Hematopoietic multipotent progenitor cell (in vitro differentiated cells): ENCODE data around the gene FOXL3. TPM values are rescaled to one million over a fixed set of nuclear protein-coding genes. Genes with fewer than 3 reads are reported as not detected.
A peak's percentile ranks its signal among the peaks of the same experiment; 100 is the strongest.

Experiments used
- DNase-seq, 3 donors: peaks; one replicate each; pipeline ENCODE4 v3.0.0-alpha.2; 2011 to 2015; ENCODE audit warnings: low read depth in 2 of 3, low spot score in 2 of 3
- total RNA-seq: library from RNA; depleted of rRNA; stranded (reverse); fragments of >200 nt; gene quantifications from one replicate; pipeline ENCODE4 v1.2.3, GENCODE V29; 2012

The FOXL3 gene
- total RNA-seq, 1 donor, result not detected

- no peak for DNase-seq
Measured at GRCh38 chr7:265998-266850, 23.7 kb upstream of the FOXL3 start.

GRCh38 chr7:266851-267840, 22.8 kb upstream of the FOXL3 start:
- no peak for DNase-seq

- no peak for DNase-seq
Measured at GRCh38 chr7:268991-269390, 21.0 kb upstream of the FOXL3 start.

GRCh38 chr7:269721-270120, 20.2 kb upstream of the FOXL3 start:
- no peak for DNase-seq

- no peak for DNase-seq
Measured at GRCh38 chr7:270351-270983, 19.5 kb upstream of the FOXL3 start.

- DNase-seq, result no peak
Measured at GRCh38 chr7:271266-272107, 18.5 kb upstream of the FOXL3 start.

GRCh38 chr7:272108-272615, 17.8 kb upstream of the FOXL3 start:
- DNase-seq, result no peak

GRCh38 chr7:272631-273030, 17.3 kb upstream of the FOXL3 start:
- DNase-seq, result no peak

GRCh38 chr7:273327-273726, 16.6 kb upstream of the FOXL3 start:
- DNase-seq, result no peak

GRCh38 chr7:274266-274665, 15.7 kb upstream of the FOXL3 start:
- DNase-seq, result peak in 2 of 3 donors; percentile 31 to 73

GRCh38 chr7:276230-276835, 13.6 kb upstream of the FOXL3 start:
- DNase-seq, result no peak

GRCh38 chr7:277228-277627, 12.7 kb upstream of the FOXL3 start:
- no peak for DNase-seq

GRCh38 chr7:278081-278480, 11.9 kb upstream of the FOXL3 start:
- no peak for DNase-seq

- no peak for DNase-seq
Measured at GRCh38 chr7:279821-280220, 10.1 kb upstream of the FOXL3 start.

- no peak for DNase-seq
Measured at GRCh38 chr7:280461-280860, 9.5 kb upstream of the FOXL3 start.

GRCh38 chr7:281637-282036, 8.3 kb upstream of the FOXL3 start:
- no peak for DNase-seq

GRCh38 chr7:282621-283020, 7.3 kb upstream of the FOXL3 start:
- no peak for DNase-seq

- DNase-seq, result no peak
Measured at GRCh38 chr7:284762-285722, 4.9 kb upstream of the FOXL3 start.
